Activated CD8-positive, alpha-beta memory T cell treated with anti-CD3 and anti-CD28 coated beads for 4 hours (primary cell): ENCODE measurements around the gene SLC9A9.

ENCODE experiments used
- DNase-seq, 2 donors: peaks; one replicate each; pipeline ENCODE4 v3.0.0-alpha.2; 2020; ENCODE audit warnings: low read depth in 2 of 2

Gene SLC9A9

GRCh38 chr3:143648708-143649107, 199.6 kb downstream of the SLC9A9 start:
- no peak for DNase-seq

- DNase-seq = no peak
These were observed 200.1 kb downstream of the SLC9A9 start for GRCh38 chr3:143648218-143648617.

DNA sequence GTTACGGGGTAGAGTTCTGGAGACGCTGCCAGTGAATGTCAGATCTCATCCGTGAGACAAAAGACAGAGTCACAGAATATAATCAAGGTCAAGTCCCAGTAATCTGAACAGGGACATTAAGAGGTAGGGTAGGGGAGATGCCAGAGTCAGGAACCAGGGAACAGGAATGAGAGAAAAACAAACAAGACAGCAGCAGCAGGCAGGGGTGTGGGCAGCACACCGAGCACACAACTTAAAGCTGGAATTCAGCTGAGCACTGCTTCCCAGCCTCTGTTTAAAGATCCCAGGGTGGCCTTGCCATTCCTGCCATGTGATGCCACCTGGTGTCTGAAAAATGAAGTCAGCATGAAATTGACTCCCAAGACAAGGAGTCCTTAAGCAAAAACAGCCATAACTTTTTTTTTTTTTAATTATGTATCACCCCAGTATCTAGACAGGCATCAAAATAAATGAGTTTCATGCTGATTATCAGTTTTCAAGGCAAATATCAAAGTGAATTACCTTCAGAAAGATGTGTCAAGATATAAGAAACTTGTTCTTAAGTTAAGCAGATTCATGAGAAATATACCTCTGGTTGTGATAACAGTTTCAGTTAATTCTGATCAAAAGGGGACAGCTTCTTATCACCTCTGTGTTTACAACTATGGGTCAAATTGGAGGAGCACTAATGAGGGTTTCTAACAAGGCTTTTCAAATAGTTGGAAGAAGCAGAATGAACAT, 203.7 kb downstream of the SLC9A9 start:
- no peak for DNase-seq

DNA sequence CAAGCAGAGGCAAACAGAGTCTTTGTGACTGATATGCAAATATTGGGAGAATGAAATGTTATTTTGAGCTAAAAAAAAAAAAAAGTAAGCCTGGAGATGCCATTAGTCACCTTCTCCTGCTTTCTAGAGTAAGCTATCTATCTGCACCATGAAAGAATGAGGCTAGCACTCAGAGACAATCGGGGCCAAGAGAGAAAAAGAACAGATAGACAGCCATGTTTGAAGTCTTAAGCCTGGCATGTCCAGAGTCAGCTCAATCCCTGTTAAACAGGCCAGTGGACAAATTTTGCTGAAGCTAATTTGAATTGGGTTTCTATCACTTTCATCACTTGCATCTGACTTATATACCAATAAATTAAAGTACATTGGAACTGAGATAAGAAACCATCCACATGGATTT, 204.4 kb downstream of the SLC9A9 start:
- no peak for DNase-seq

DNA sequence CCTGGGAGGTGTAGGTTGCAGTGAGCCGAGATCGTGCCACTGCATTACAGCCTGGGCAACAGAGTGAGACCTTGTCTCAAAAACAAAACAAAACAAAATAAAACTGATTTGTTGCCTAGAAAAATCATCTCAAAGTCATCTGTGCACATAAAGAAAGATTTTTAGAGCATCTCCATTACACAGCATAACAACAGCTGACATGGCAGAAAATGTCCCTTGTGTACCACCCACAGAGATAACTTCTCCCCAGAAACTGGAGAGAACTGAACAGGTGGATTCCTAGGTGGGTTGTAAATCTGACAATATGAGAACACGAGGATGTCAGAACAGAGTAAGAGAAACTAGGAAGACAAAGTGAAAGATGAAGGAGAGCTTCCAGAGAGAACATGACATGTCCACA, 207.5 kb downstream of the SLC9A9 start:
- DNase-seq = no peak

- no peak for DNase-seq
These were observed 211.1 kb downstream of the SLC9A9 start for GRCh38 chr3:143637133-143637532.

GRCh38 chr3:143634991-143635390, 213.3 kb downstream of the SLC9A9 start:
- DNase-seq = no peak

- no peak for DNase-seq
These were observed 213.8 kb downstream of the SLC9A9 start for GRCh38 chr3:143634427-143634826.

GRCh38 chr3:143633816-143634215, 214.5 kb downstream of the SLC9A9 start:
- DNase-seq = no peak

DNA sequence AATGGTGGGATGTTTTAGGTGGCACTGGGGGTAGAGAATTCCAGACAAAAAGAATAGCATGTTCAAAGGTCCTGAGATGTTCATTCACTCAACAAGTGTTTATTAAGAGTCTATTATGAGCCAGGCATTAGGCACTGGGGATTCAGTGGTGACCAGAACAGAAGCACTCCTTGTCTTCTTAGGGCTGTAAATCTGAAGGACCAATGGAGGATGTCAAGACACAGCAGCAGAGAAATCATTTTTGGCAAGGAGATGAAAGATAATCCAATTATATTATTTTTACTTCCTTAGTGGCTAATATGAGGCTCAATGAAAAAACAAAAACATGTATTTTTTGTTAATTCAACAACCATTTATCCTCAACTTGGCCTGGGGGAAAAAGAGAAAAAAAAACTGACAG, 218.5 kb downstream of the SLC9A9 start:
- no peak for DNase-seq

- no peak for DNase-seq
These were observed 219.3 kb downstream of the SLC9A9 start for GRCh38 chr3:143628971-143629370.

DNA sequence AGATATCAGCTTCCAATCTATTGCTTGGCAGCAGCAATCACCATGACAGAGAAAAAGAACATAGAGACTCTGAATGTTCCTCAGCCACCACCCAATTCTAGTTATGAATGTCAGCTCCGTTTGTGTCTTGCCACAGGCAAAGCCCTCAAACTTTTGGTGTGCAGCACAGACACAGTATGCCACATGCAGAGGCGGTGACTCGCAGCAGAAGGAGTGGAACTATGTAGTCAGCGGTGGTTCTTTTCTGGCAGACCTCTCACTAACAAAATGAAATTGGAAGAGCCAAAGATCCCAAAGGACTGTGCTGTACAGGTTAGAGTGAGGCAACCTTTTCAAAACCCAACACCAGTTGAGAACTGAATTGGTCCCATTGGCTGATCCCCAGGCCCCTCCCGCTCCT, 220.9 kb downstream of the SLC9A9 start:
- DNase-seq = no peak

- no peak for DNase-seq
These were observed 229.0 kb downstream of the SLC9A9 start for GRCh38 chr3:143619231-143619630.

- no peak for DNase-seq
These were observed 231.2 kb downstream of the SLC9A9 start for GRCh38 chr3:143617050-143617449.

GRCh38 chr3:143613226-143613625, 235.0 kb downstream of the SLC9A9 start:
- DNase-seq = no peak

DNA sequence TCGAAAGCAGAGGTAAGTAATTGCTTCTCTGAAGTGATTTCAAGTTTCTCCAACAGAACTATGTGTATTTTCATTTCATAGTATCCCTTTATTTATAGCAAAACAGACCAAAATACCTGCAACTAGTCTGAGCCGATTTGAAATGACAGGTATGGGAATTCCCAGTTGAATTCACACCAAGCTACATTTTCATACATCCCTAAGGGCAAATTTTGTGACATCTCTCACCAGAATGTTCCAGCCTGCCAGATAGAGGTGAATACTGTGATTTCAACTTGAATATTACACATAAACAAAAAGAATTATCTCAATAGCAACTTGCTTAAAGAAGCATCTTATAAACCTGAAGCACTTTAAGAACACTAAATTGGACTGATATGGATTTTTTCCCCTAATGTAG, 235.7 kb downstream of the SLC9A9 start:
- no peak for DNase-seq

GRCh38 chr3:143608966-143609365, 239.3 kb downstream of the SLC9A9 start:
- DNase-seq = no peak

- no peak for DNase-seq
These were observed 242.9 kb downstream of the SLC9A9 start for GRCh38 chr3:143605233-143605950.

DNA sequence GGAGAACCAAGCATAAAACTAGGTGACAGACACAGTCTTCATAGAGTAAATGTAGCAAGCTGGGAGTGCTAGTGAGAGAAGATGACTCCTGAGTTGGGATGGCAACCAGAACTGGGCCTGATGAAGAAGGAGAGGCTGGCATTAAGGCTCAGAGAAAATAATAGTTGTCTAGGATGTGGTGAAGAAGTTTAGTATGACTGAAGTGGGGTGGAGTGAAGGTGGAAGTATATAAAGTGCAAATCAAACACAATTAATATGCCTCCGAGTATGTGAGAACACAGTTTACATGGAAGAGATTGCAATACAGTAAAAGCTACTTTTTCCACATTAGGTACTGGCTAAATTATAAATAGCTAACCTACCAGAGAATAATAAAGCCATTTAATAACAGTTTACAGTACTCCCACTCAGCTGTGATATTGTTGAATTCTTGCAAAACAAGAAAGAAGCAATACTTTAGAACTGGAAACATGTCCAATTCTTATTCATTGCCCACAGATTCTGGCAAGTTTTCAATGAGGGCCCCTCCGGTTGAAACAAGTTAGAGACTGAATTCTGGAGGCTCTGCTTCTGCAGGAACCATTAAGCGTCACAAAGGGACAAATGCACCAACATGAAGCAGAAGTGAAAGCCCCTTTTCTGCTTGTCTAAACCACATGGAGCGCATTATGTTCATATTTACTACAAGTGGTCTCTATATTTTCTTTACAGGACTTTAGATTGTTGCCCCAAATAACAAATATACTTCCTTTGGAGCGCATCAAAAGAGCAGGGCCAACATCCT, 243.7 kb downstream of the SLC9A9 start:
- no peak for DNase-seq

GRCh38 chr3:143603774-143604173, 244.5 kb downstream of the SLC9A9 start:
- DNase-seq = no peak

- no peak for DNase-seq
These were observed 246.4 kb downstream of the SLC9A9 start for GRCh38 chr3:143601723-143602484.
